Right lobe of liver (tissue), 4 donors: Measurements from ENCODE around the gene PGM3.

ENCODE experiments used
- POLR2A ChIP-seq: fragments of 450-650 bp; IDR thresholded peaks from one replicate; pipeline ENCODE4 v1.6.1; 2017; ENCODE audit warnings: antibody characterized with exemption, mild to moderate bottlenecking
- TF ChIP-seq, protein P1 (sequence below), 4 donors: fragments of 200-600 bp in 3 of 4; fragments of 450-650 bp in 1 of 4; IDR thresholded peaks; one replicate each; pipeline versions ENCODE4 v1.5.1 to v1.8.0; 2016 to 2022; ENCODE audit warnings: antibody characterized with exemption in 4 of 4, mild to moderate bottlenecking in 2 of 4
- donor health status: DM: no; HTN: no; CAD: no.
- donor health status: DM: no; HTN: no; CAD: no.
- donor health status: DM: no; HTN: yes; CAD: no.

DNA sequence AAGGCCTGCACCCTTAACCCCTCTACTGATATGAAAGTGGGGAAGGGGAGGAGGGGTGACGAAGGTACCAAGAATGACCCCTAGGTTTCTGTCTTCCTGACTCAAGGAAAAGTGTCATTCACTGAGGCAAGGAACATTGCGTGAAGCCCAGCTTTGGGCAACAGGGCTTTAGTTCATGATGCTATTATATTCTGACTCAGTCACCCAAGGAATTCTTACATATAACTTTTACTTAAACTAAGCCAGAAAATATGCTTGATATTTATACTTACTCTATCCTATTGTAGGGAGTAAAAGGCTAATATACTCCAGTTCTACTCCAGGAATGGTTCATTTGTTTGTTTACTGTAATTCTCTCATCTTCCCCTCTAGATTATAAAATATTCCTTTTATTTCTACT, 65.1 kb downstream of the PGM3 start:
- TF ChIP-seq, protein P1, sequence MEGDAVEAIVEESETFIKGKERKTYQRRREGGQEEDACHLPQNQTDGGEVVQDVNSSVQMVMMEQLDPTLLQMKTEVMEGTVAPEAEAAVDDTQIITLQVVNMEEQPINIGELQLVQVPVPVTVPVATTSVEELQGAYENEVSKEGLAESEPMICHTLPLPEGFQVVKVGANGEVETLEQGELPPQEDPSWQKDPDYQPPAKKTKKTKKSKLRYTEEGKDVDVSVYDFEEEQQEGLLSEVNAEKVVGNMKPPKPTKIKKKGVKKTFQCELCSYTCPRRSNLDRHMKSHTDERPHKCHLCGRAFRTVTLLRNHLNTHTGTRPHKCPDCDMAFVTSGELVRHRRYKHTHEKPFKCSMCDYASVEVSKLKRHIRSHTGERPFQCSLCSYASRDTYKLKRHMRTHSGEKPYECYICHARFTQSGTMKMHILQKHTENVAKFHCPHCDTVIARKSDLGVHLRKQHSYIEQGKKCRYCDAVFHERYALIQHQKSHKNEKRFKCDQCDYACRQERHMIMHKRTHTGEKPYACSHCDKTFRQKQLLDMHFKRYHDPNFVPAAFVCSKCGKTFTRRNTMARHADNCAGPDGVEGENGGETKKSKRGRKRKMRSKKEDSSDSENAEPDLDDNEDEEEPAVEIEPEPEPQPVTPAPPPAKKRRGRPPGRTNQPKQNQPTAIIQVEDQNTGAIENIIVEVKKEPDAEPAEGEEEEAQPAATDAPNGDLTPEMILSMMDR (IDR thresholded peaks at IDR 0.05) = no peak
- TF ChIP-seq POLR2A = no peak
